GM12878 (cell line): ENCODE data around the gene ALG2. TPM values are rescaled to one million over a fixed set of nuclear protein-coding genes. Genes with fewer than 3 reads are reported as not detected.

Source experiments
- BHLHE40 ChIP-seq, 2 experiments: fragments of 450-650 bp in 1 of 2; IDR thresholded peaks; 2 replicates each; pipeline ENCODE4 v1.6.1; 2011 to 2017; ENCODE audit warnings: low read depth in 2 of 2, borderline replicate concordance in 1 of 2, improper control_type of control experiment in 1 of 2, low read length in 1 of 2, mild to moderate bottlenecking in 1 of 2
- CREB1 ChIP-seq: IDR thresholded peaks from 2 replicates; pipeline ENCODE4 v1.6.1; 2012; ENCODE audit warnings: low read depth, mild to moderate bottlenecking, inconsistent platforms
- GABPA ChIP-seq: IDR thresholded peaks from 2 replicates; pipeline ENCODE4 v1.6.1; 2014; ENCODE audit warnings: antibody characterized with exemption, low read depth, mild to moderate bottlenecking, inconsistent platforms
- IKZF2 ChIP-seq, 2 experiments: fragments of 450-650 bp; IDR thresholded peaks; 2 replicates each; pipeline ENCODE4 v1.6.1; 2017; ENCODE audit warnings: mild to moderate bottlenecking in 2 of 2, moderate library complexity in 2 of 2
- KAT2A ChIP-seq: conservative IDR thresholded peaks from 2 replicates; pipeline ENCODE4 v1.6.1; 2011; ENCODE audit warnings: low read depth, low read length; ENCODE audit not compliant: control insufficient read depth
- MEF2A ChIP-seq: IDR thresholded peaks from 2 replicates; pipeline ENCODE4 v1.6.1; 2011; ENCODE audit warnings: low read depth, mild to moderate bottlenecking, low read length, moderate library complexity; ENCODE audit not compliant: insufficient read depth
- POLR2AphosphoS2 ChIP-seq: IDR thresholded peaks from 2 replicates; pipeline ENCODE4 v1.6.1; 2011; ENCODE audit warnings: low read depth, mild to moderate bottlenecking, low read length, improper control_type of control experiment, moderate library complexity
- TAF1 ChIP-seq: IDR thresholded peaks from 2 replicates; pipeline ENCODE4 v1.6.1; 2011; ENCODE audit warnings: mild to moderate bottlenecking, low read depth, low read length, borderline replicate concordance
- YY1 ChIP-seq: IDR thresholded peaks from 2 replicates; pipeline ENCODE4 v1.6.1; 2011; ENCODE audit warnings: low read depth, mild to moderate bottlenecking, low read length
- polyA plus RNA-seq, 11 experiments: library from polyadenylated mRNA; depleted of rRNA in 4 of 11; unstranded in 6 of 11; stranded (reverse) in 5 of 11; fragments of >200 nt; fragmentation: Nextera tagmentation in 4 of 11; fragmentation: Illumina TruSeq in 1 of 11; extraction: Ambion mirVana in 4 of 11; extraction: Trizol in 1 of 11; gene quantifications; 1 replicate in 1 of 11; 2 replicates in 10 of 11; pipeline versions ENCODE4 v1.2.1 to v1.2.3, GENCODE V29; 2011 to 2016; ENCODE audit warnings: inconsistent platforms in 2 of 11, missing spikeins in 2 of 11, low read depth in 1 of 11
- total RNA-seq, 4 experiments: library from RNA; depleted of rRNA in 3 of 4; stranded (reverse); fragments of >200 nt in 3 of 4; fragmentation: Illumina TruSeq in 1 of 4; extraction: Trizol in 1 of 4; gene quantifications; 2 replicates each; pipeline versions ENCODE4 v1.2.1 to v1.2.3, GENCODE V29; 2013 to 2021
- TF ChIP-seq, protein P1 (sequence below): fragments of 450-650 bp; IDR thresholded peaks from 2 replicates; pipeline ENCODE4 v1.6.1; 2018; ENCODE audit warnings: borderline replicate concordance, mild to moderate bottlenecking; ENCODE audit not compliant: partially characterized antibody
- TF ChIP-seq, protein P2 (sequence below): fragments of 450-650 bp; IDR thresholded peaks from 2 replicates; pipeline ENCODE4 v1.6.1; 2017; ENCODE audit warnings: mild to moderate bottlenecking, low read depth, inconsistent platforms; ENCODE audit not compliant: poor library complexity, severe bottlenecking
- TF ChIP-seq, protein P3 (sequence below): fragments of 450-650 bp; formaldehyde crosslinking; IDR thresholded peaks from 2 replicates; pipeline ENCODE4 v1.4.0; 2022; ENCODE audit warnings: mild to moderate bottlenecking, moderate library complexity
- TF ChIP-seq, protein P4 (sequence below): fragments of 450-650 bp; IDR thresholded peaks from 2 replicates; pipeline ENCODE4 v1.6.1; 2016; ENCODE audit warnings: mild to moderate bottlenecking, moderate library complexity, borderline replicate concordance

The ALG2 gene
- total and polyA plus RNA-seq, 10 of the 15 experiments (the other 5 are each of a cell fraction or from before 2014, with no cell fraction given), result 8.8 to 52.5 (median 38.6) TPM

DNA sequence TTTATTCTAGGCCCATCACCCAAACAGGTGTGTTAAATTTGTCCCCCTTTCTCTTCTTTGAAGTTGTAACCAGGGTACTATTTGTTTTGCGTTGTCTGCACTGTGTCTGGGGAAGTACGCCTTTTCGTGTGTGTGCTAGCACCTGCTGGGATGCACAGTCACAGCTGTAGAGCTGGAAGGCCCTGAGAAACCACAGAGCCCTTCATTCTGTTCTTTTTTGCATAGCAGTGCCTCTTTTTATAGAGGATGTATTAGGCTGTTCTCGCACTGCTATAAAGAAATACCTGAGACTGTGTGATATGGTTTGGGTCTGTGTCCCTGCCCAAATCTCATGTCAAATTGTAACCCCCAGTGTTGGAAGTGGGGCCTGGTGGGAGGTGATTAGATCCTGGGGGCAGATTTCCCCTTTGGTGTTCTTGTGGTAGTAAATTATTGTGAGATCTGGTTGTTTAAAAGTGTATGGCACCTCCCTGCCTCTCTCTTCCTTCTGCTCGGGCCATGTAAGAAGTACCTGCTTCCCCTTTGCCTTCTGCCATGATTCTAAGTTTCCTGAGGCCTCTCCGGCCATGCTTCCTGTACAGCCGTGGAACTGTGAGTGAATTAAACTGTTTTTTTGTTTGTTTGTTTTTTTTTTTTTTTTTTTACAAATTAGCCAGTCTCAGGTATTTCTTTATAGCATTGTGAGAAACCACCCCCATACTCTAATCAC, 14.3 kb upstream of the ALG2 start (continued):
- TF ChIP-seq, protein P1, sequence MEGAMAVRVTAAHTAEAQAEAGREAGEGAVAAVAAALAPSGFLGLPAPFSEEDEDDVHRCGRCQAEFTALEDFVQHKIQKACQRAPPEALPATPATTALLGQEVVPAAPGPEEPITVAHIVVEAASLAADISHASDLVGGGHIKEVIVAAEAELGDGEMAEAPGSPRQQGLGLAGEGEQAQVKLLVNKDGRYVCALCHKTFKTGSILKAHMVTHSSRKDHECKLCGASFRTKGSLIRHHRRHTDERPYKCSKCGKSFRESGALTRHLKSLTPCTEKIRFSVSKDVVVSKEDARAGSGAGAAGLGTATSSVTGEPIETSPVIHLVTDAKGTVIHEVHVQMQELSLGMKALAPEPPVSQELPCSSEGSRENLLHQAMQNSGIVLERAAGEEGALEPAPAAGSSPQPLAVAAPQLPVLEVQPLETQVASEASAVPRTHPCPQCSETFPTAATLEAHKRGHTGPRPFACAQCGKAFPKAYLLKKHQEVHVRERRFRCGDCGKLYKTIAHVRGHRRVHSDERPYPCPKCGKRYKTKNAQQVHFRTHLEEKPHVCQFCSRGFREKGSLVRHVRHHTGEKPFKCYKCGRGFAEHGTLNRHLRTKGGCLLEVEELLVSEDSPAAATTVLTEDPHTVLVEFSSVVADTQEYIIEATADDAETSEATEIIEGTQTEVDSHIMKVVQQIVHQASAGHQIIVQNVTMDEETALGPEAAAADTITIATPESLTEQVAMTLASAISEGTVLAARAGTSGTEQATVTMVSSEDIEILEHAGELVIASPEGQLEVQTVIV, result no peak
- TF ChIP-seq TAF1 (no peak), IKZF2 (IDR thresholded peaks at IDR 0.05) (peak; percentile 93 to 94), YY1 (peak; percentile 72; the same call in 1 of the 2 replicates), MEF2A (peak; percentile 46; the same call in 1 of the 2 replicates), CREB1 (peak; percentile 53; the same call in 1 of the 2 replicates), BHLHE40 (IDR thresholded peaks at IDR 0.05; ENCODE audit: borderline replicate concordance in 1 of 2, low read depth in 2 of 2, low read length in 1 of 2) (peak; percentile 74 to 81), KAT2A (no peak), POLR2AphosphoS2 (no peak), GABPA (no peak)
- TF ChIP-seq, protein P2, sequence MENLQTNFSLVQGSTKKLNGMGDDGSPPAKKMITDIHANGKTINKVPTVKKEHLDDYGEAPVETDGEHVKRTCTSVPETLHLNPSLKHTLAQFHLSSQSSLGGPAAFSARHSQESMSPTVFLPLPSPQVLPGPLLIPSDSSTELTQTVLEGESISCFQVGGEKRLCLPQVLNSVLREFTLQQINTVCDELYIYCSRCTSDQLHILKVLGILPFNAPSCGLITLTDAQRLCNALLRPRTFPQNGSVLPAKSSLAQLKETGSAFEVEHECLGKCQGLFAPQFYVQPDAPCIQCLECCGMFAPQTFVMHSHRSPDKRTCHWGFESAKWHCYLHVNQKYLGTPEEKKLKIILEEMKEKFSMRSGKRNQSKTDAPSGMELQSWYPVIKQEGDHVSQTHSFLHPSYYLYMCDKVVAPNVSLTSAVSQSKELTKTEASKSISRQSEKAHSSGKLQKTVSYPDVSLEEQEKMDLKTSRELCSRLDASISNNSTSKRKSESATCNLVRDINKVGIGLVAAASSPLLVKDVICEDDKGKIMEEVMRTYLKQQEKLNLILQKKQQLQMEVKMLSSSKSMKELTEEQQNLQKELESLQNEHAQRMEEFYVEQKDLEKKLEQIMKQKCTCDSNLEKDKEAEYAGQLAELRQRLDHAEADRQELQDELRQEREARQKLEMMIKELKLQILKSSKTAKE, result peak; percentile 74
- TF ChIP-seq, protein P3, sequence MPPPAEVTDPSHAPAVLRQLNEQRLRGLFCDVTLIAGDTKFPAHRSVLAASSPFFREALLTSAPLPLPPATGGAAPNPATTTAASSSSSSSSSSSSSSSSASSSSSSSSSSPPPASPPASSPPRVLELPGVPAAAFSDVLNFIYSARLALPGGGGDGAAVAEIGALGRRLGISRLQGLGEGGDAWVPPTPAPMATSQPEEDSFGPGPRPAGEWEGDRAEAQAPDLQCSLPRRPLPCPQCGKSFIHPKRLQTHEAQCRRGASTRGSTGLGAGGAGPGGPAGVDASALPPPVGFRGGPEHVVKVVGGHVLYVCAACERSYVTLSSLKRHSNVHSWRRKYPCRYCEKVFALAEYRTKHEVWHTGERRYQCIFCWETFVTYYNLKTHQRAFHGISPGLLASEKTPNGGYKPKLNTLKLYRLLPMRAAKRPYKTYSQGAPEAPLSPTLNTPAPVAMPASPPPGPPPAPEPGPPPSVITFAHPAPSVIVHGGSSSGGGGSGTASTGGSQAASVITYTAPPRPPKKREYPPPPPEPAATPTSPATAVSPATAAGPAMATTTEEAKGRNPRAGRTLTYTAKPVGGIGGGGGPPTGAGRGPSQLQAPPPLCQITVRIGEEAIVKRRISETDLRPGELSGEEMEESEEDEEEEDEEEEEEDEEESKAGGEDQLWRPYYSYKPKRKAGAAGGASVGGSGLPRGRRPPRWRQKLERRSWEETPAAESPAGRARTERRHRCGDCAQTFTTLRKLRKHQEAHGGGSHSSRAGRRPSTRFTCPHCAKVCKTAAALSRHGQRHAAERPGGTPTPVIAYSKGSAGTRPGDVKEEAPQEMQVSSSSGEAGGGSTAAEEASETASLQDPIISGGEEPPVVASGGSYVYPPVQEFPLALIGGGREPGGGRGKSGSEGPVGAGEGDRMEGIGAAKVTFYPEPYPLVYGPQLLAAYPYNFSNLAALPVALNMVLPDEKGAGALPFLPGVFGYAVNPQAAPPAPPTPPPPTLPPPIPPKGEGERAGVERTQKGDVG (CRISPR knock-in tag), result no peak
- TF ChIP-seq, protein P4, sequence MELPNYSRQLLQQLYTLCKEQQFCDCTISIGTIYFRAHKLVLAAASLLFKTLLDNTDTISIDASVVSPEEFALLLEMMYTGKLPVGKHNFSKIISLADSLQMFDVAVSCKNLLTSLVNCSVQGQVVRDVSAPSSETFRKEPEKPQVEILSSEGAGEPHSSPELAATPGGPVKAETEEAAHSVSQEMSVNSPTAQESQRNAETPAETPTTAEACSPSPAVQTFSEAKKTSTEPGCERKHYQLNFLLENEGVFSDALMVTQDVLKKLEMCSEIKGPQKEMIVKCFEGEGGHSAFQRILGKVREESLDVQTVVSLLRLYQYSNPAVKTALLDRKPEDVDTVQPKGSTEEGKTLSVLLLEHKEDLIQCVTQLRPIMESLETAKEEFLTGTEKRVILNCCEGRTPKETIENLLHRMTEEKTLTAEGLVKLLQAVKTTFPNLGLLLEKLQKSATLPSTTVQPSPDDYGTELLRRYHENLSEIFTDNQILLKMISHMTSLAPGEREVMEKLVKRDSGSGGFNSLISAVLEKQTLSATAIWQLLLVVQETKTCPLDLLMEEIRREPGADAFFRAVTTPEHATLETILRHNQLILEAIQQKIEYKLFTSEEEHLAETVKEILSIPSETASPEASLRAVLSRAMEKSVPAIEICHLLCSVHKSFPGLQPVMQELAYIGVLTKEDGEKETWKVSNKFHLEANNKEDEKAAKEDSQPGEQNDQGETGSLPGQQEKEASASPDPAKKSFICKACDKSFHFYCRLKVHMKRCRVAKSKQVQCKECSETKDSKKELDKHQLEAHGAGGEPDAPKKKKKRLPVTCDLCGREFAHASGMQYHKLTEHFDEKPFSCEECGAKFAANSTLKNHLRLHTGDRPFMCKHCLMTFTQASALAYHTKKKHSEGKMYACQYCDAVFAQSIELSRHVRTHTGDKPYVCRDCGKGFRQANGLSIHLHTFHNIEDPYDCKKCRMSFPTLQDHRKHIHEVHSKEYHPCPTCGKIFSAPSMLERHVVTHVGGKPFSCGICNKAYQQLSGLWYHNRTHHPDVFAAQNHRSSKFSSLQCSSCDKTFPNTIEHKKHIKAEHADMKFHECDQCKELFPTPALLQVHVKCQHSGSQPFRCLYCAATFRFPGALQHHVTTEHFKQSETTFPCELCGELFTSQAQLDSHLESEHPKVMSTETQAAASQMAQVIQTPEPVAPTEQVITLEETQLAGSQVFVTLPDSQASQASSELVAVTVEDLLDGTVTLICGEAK, result no peak; the same call in 1 of the 2 replicates
